ENCODE measurements around the gene EXOC8. TPM values are rescaled to one million over a fixed set of nuclear protein-coding genes. Genes with fewer than 3 reads are reported as not detected.

EXOC8 gene, protein sequence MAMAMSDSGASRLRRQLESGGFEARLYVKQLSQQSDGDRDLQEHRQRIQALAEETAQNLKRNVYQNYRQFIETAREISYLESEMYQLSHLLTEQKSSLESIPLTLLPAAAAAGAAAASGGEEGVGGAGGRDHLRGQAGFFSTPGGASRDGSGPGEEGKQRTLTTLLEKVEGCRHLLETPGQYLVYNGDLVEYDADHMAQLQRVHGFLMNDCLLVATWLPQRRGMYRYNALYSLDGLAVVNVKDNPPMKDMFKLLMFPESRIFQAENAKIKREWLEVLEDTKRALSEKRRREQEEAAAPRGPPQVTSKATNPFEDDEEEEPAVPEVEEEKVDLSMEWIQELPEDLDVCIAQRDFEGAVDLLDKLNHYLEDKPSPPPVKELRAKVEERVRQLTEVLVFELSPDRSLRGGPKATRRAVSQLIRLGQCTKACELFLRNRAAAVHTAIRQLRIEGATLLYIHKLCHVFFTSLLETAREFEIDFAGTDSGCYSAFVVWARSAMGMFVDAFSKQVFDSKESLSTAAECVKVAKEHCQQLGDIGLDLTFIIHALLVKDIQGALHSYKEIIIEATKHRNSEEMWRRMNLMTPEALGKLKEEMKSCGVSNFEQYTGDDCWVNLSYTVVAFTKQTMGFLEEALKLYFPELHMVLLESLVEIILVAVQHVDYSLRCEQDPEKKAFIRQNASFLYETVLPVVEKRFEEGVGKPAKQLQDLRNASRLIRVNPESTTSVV
- 10 to 100 TPM; 13.9 to 19.7 (median 16.0) TPM for total RNA-seq

DNA sequence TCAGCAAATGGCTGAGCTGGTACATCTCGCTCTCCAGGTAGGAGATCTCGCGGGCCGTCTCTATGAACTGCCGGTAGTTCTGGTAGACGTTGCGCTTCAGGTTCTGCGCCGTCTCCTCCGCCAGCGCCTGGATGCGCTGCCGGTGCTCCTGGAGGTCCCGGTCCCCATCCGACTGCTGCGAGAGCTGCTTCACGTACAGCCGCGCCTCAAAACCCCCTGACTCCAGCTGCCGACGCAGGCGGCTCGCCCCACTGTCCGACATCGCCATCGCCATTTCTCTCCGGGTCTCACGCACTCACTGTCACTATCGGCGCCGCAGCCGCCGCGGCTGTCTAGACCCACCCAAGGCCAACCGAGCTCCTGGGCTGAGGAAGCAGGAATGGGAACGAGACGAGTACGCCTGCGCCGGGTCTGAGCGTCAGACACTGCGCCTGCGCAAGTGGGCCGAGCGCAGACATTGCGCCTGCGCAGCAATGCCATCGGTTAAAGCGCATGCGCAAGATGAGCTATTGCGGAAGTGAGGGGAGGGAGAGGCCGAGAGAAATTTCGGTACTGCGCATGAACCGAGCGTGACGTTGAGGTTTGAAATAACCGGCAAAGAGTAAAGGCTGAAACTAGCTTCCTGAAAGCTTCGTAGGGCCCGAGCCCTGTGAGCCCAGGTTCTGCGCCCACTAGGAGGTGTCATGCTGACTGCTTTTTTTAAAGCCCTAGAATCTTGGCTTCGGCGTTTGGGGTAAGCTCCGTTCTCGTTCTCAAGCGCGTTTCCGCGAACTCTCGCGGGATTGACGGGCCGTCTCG lies at the start of gene EXOC8:
EXOC8 (minus strand) TSS at position 381 of the 798 bp plus-strand sequence; CDS start at position 274, 107 bp downstream.
- TF ChIP-seq, protein P1, sequence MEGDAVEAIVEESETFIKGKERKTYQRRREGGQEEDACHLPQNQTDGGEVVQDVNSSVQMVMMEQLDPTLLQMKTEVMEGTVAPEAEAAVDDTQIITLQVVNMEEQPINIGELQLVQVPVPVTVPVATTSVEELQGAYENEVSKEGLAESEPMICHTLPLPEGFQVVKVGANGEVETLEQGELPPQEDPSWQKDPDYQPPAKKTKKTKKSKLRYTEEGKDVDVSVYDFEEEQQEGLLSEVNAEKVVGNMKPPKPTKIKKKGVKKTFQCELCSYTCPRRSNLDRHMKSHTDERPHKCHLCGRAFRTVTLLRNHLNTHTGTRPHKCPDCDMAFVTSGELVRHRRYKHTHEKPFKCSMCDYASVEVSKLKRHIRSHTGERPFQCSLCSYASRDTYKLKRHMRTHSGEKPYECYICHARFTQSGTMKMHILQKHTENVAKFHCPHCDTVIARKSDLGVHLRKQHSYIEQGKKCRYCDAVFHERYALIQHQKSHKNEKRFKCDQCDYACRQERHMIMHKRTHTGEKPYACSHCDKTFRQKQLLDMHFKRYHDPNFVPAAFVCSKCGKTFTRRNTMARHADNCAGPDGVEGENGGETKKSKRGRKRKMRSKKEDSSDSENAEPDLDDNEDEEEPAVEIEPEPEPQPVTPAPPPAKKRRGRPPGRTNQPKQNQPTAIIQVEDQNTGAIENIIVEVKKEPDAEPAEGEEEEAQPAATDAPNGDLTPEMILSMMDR (IDR thresholded peaks at IDR 0.05; ENCODE audit: low read depth): no peak

DNA sequence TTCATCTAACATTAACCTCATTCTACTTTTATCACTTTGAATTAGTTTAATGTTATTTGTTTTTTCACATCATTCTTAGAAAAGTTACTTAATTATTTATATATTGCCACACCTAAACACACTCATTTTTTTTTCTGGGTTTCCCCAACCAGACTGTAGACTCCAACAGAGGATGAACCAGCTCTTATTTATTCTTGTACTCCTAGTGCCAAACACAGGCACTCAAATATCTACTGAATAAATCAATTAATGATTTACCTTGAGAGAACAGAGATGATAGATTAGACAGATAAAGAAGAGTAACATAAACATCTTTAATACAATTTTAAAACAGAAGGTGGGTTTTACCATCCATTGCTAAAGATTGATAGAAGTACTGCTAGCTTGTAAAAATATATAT lies 48.8 kb upstream of the EXOC8 start:
- TF ChIP-seq, protein P1 (IDR thresholded peaks at IDR 0.05; ENCODE audit: low read depth): no peak

DNA sequence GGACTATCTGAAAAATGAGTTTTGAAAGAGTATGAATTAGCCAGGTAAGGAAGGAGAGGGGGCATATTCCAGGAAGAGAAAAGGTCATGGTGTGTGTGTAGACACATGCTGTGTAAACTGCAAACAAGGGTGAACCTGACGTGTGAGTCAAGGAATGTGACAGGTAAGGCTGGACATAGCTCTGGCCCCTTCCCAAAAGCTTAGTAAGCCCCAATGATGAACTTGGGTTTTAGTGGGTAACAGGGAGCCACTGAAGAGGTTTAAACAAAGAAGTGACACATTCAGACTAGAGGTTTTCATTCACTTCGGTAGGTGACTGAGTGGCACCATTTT lies 47.7 kb upstream of the EXOC8 start:
- TF ChIP-seq, protein P1 (IDR thresholded peaks at IDR 0.05; ENCODE audit: low read depth): no peak

DNA sequence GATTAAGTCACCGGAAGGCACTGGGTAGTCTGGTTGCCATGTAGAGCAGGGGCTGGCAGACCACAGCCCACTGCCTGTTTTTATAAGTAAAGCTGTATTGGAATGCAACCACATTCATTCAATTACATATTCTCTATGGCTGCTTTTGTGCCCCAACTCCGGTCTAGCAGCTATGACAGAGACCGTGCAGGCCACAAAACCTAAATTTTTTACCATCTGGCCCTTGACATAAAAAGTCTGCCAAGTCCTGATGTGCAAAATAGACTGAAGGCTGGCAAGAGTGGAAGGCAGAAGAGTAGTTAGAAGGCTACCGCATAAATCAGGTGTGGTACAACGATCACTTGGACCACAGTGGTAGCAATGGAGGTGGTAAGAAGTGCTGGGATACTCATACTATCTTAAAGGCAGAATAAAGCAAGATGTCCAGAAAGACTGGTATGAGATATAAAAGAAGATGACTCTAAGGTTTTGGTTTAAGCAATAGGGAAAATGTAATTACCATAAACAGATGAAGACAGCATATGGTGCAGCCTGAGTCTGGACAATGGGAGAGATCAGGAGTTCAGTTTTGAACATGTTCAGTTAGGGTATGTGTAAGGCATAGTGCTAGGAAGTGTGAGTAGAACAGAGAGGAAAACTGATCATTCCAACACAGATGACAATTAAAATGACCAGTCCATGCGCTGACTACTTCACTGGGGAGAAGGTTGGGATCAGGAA lies 47.2 kb upstream of the EXOC8 start:
- TF ChIP-seq, protein P1 (IDR thresholded peaks at IDR 0.05; ENCODE audit: low read depth): no peak

DNA sequence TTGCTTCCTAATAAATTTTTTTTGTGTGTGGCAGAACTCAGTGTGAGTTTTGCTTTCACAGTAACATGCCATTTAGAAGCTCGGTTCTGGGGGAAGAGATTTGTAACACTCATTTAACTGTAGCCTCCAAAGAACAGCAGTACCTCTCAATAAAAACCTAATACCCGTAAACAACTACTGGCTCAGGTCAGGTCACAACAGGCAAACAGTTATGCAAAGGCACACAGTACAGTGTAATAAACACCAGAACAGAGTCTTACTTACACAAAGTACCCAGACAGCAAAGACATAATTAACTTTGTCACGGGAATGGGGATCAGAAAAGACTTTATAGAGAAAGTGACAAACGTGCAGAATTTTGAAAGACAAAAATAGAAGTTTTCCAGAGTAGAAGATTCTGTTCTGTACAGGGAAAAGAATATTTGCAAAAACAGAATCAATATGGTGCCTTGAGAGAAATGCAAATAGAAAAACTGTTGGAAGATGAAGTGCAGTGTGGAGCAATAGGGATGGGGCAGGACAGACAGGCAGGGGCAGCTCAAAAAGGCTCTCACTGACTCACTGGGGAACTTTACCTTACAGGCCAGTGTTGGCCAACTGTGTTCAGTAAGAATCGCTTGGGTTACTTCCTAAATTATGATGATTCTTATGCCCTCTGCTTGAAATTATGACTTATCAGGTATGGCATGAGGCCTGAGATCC lies 45.7 kb upstream of the EXOC8 start:
- TF ChIP-seq, protein P1 (IDR thresholded peaks at IDR 0.05; ENCODE audit: low read depth): no peak

DNA sequence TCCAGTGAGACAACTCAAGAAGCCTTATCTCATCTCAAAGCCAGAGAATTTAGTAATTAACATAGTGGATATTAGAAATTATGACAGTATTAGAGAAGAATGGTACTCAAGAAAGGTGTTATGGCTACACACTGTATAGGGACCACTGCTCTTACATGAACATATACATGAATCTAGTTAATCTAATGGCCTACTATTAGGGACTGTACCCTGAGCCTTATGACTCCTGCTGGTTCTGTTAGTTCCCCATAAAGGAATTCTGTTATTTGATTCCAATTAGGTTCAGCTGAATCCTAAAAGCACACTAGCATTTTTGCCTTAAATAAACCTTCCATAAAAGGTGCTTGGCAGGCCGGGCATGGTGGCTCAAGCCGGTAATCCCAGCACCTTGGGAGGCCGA lies 44.8 kb upstream of the EXOC8 start:
- TF ChIP-seq, protein P1 (IDR thresholded peaks at IDR 0.05; ENCODE audit: low read depth): no peak

Data from subcutaneous adipose tissue (tissue), 4 donors.